Endodermal cell (in vitro differentiated cells): ENCODE measurements around the gene GPR107. TPM values are rescaled to one million over a fixed set of nuclear protein-coding genes. Genes with fewer than 3 reads are reported as not detected.
A peak's percentile ranks its signal among the peaks of the same experiment; 100 is the strongest.

ENCODE experiments used
- DNase-seq: peaks from one replicate; pipeline ENCODE4 v3.0.0-alpha.2; 2017
- H3K27ac ChIP-seq: 2 replicates; pipeline ENCODE4 v1.5.1; 2013; ENCODE audit warnings: mild to moderate bottlenecking, low read depth, low read length, moderate library complexity
- H3K27me3 ChIP-seq: 2 replicates; pipeline ENCODE4 v1.6.1; 2013; ENCODE audit warnings: mild to moderate bottlenecking, low read length, moderate library complexity; ENCODE audit not compliant: insufficient read depth, control insufficient read depth, poor library complexity, severe bottlenecking
- H3K36me3 ChIP-seq: 2 replicates; pipeline ENCODE4 v1.7.0; 2013; ENCODE audit warnings: mild to moderate bottlenecking, low read length, moderate library complexity; ENCODE audit not compliant: control insufficient read depth, insufficient read depth
- H3K4me1 ChIP-seq: one replicate; pipeline ENCODE4 v1.7.0; 2013; ENCODE audit warnings: low read length; ENCODE audit not compliant: control insufficient read depth, insufficient read depth
- H3K4me3 ChIP-seq: 2 replicates; pipeline ENCODE4 v1.5.1; 2013; ENCODE audit warnings: mild to moderate bottlenecking, low read length, moderate library complexity
- H3K9ac ChIP-seq: 2 replicates; pipeline ENCODE4 v1.6.1; 2013; ENCODE audit warnings: mild to moderate bottlenecking, low read length, moderate library complexity; ENCODE audit not compliant: poor library complexity, severe bottlenecking; ENCODE audit errors: extremely low read depth
- H3K9me3 ChIP-seq: 2 replicates; pipeline ENCODE4 v1.6.1; 2013; ENCODE audit warnings: mild to moderate bottlenecking, low read length, moderate library complexity; ENCODE audit not compliant: control insufficient read depth
- H3K27ac Mint-ChIP-seq: 2 replicates; pipeline ENCODE4 v1.8.0; 2020; ENCODE audit warnings: mixed read lengths
- H3K27me3 Mint-ChIP-seq: 2 replicates; pipeline ENCODE4 v1.8.0; 2021; ENCODE audit warnings: mild to moderate bottlenecking, mixed read lengths; ENCODE audit not compliant: insufficient read depth
- H3K36me3 Mint-ChIP-seq: 2 replicates; pipeline ENCODE4 v1.8.0; 2020; ENCODE audit warnings: low read depth, mixed read lengths
- H3K4me1 Mint-ChIP-seq: 2 replicates; pipeline ENCODE4 v1.8.0; 2020; ENCODE audit warnings: mixed read lengths
- H3K4me3 Mint-ChIP-seq: 2 replicates; pipeline ENCODE4 v1.8.0; 2020; ENCODE audit warnings: mild to moderate bottlenecking, moderate library complexity, mixed read lengths
- H3K9me3 Mint-ChIP-seq: 2 replicates; pipeline ENCODE4 v1.8.0; 2020; ENCODE audit warnings: mild to moderate bottlenecking, mixed read lengths
- CTCF ChIP-seq: fragments of 200-600 bp; sonication (generic); conservative IDR thresholded peaks from 2 replicates; pipeline ENCODE4 v1.5.0; 2021; ENCODE audit warnings: antibody characterized with exemption, mild to moderate bottlenecking
- WGBS, 2 experiments: methylation state at CpG; one replicate each; pipeline versions ENCODE4 v1.1.5 to v1.1.7; 2013; ENCODE audit warnings: missing lambda C conversion rate in 2 of 2, mixed read lengths in 1 of 2; ENCODE audit not compliant: insufficient coverage in 1 of 2, insufficient read length in 1 of 2; 5-methylcytosine and 5-hydroxymethylcytosine counted together
- total RNA-seq, 2 donors: library from RNA; stranded (reverse); fragmentation: NEBNext Ultra II Directional in 1 of 2; extraction: Animal tissue kit (Norgen Biotek cat#: 25700) in 1 of 2; gene quantifications; 2 replicates in 1 of 2; 3 replicates in 1 of 2; pipeline ENCODE4 v1.2.1, GENCODE V29; 2021

Gene GPR107
- total RNA-seq, 2 donors from 2014 or later, result 50.7 to 62.0 TPM

DNA sequence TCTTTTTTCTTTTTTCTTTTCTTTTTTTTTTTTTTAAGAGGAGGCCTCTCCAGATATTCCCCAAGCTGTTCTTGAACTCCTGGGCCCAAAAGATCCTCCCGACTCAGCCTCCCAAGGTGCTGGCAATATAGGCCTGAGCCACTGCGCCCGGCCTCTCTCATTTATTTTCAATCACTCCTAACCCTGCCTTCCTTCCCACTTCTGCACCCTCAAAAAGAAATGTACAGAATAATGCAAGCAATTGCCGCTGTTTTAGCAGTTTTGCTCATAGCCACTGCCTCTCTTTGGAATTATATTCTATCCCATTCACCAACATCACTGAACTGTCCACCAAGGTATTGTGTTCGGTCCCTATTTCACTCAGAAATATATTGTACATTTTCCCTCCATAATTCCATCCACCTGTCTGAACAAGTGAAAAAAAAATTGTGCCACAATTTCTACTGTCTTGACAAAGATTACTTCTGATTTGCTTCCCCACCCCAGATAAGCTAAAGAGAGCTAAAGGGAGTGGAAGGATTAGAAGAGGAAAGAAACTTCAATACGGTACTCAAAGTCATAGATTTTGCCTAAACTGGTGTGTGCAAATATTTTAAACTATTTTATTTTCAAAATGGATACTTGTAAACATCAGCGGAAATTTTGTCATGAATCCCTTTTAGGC lies 12.6 kb upstream of the GPR107 start:
- whole genome bisulfite sequencing, 2 experiments, result 94 to 95% methylated on average over 3 to 7 of the region's 7 CpGs
- no peak overlapping the region for H3K27ac Mint-ChIP-seq
- H3K4me3 Mint-ChIP-seq, result peak overlapping the region; percentile 98
- H3K4me1 Mint-ChIP-seq, result peaks cover 21% of the 10 kb centered on the region
- Histone ChIP-seq H3K9me3 (no peaks in the 10 kb centered on the region), H3K27me3 (no peaks in the 10 kb centered on the region), H3K4me1 (peaks cover 4% of the 10 kb centered on the region), H3K27ac (no peak overlapping the region), H3K36me3 (no peaks in the 10 kb centered on the region), H3K9ac (peak overlapping the region; percentile 79), H3K4me3 (peak overlapping the region; percentile 84)
- H3K27me3 Mint-ChIP-seq, result peaks cover 5% of the 10 kb centered on the region
- no peak for TF ChIP-seq CTCF
- no peaks in the 10 kb centered on the region for H3K9me3 Mint-ChIP-seq
- no peak for DNase-seq
- no peaks in the 10 kb centered on the region for H3K36me3 Mint-ChIP-seq

- no peaks in the 10 kb centered on the region for H3K27me3 ChIP-seq
- no peaks in the 10 kb centered on the region for H3K36me3 Mint-ChIP-seq
- no peak for TF ChIP-seq CTCF
- H3K4me3 ChIP-seq, result peak overlapping the region; percentile 84
- peak overlapping the region; percentile 92 for H3K27ac Mint-ChIP-seq
- peak; percentile 73 for DNase-seq
- H3K36me3 ChIP-seq, result no peaks in the 10 kb centered on the region
- no peak overlapping the region for H3K27ac ChIP-seq
- peak overlapping the region; percentile 79 for H3K9ac ChIP-seq
- WGBS, 2 experiments, result 2 to 7% methylated on average over 12 to 31 of the region's 31 CpGs
- H3K9me3 ChIP-seq, result no peaks in the 10 kb centered on the region
- peaks cover 4% of the 10 kb centered on the region for H3K4me1 ChIP-seq
- peaks cover 5% of the 10 kb centered on the region for H3K27me3 Mint-ChIP-seq
- no peaks in the 10 kb centered on the region for H3K9me3 Mint-ChIP-seq
- peak overlapping the region; percentile 98 for H3K4me3 Mint-ChIP-seq
- H3K4me1 Mint-ChIP-seq, result peaks cover 22% of the 10 kb centered on the region
These were observed 11.9 kb upstream of the GPR107 start for GRCh38 chr9:130041648-130042405.

- Mint-ChIP-seq H3K4me1 (peaks cover 22% of the 10 kb centered on the region), H3K9me3 (no peaks in the 10 kb centered on the region), H3K4me3 (peak overlapping the region; percentile 98), H3K27ac (peak overlapping the region; percentile 92), H3K36me3 (no peaks in the 10 kb centered on the region), H3K27me3 (peaks cover 5% of the 10 kb centered on the region)
- WGBS, 2 experiments, result 0% methylated on average over 38 to 68 of the region's 68 CpGs
- Histone ChIP-seq H3K27ac (peak overlapping the region; percentile 78), H3K27me3 (no peaks in the 10 kb centered on the region), H3K9me3 (no peaks in the 10 kb centered on the region), H3K4me3 (peak overlapping the region; percentile 84), H3K4me1 (peaks cover 4% of the 10 kb centered on the region), H3K9ac (peak overlapping the region; percentile 79), H3K36me3 (no peaks in the 10 kb centered on the region)
- TF ChIP-seq CTCF, result no peak
- DNase-seq, result no peak
These were observed 11.3 kb upstream of the GPR107 start for GRCh38 chr9:130042406-130042884.
